HEK293 (cell line): Measurements from ENCODE around the gene C6orf47.

ENCODE experiments used
- EGR2 ChIP-seq: fragments of 450-650 bp; formaldehyde crosslinking; IDR thresholded peaks from 2 replicates; pipeline ENCODE4 v1.5.1; 2016; ENCODE audit warnings: low read depth, missing biosample characterization, missing genetic modification characterization
- GLIS1 ChIP-seq: fragments of 450-650 bp; formaldehyde crosslinking; IDR thresholded peaks from 2 replicates; pipeline ENCODE4 v1.5.1; 2016; ENCODE audit warnings: missing biosample characterization, missing genetic modification characterization
- GLIS2 ChIP-seq: fragments of 450-650 bp; formaldehyde crosslinking; IDR thresholded peaks from 2 replicates; pipeline ENCODE4 v1.5.1; 2016; ENCODE audit warnings: missing biosample characterization, missing genetic modification characterization
- HOXD13 ChIP-seq: sonication (generic); formaldehyde crosslinking; IDR thresholded peaks from 2 replicates; pipeline ENCODE4 v1.8.0; 2022; ENCODE audit warnings: missing genetic modification reagents, borderline replicate concordance
- KLF10 ChIP-seq: fragments of 450-650 bp; IDR thresholded peaks from 2 replicates; pipeline ENCODE4 v1.5.1; 2018; ENCODE audit warnings: missing biosample characterization, mild to moderate bottlenecking, missing genetic modification characterization
- KLF8 ChIP-seq: fragments of 450-650 bp; formaldehyde crosslinking; IDR thresholded peaks from 2 replicates; pipeline ENCODE4 v1.5.1; 2016; ENCODE audit warnings: missing biosample characterization, missing genetic modification characterization
- KLF9 ChIP-seq: fragments of 450-650 bp; formaldehyde crosslinking; IDR thresholded peaks from 2 replicates; pipeline ENCODE4 v1.5.1; 2016; ENCODE audit warnings: missing biosample characterization, missing genetic modification characterization, low read depth
- OSR2 ChIP-seq: fragments of 450-650 bp; formaldehyde crosslinking; IDR thresholded peaks from 2 replicates; pipeline ENCODE4 v1.5.1; 2016; ENCODE audit warnings: missing biosample characterization, missing genetic modification characterization
- REPIN1 ChIP-seq: fragments of 450-650 bp; formaldehyde crosslinking; IDR thresholded peaks from 2 replicates; pipeline ENCODE4 v1.5.1; 2017; ENCODE audit warnings: missing biosample characterization, missing genetic modification characterization, low read depth
- SP2 ChIP-seq: fragments of 450-650 bp; formaldehyde crosslinking; IDR thresholded peaks from 2 replicates; pipeline ENCODE4 v1.5.1; 2016; ENCODE audit warnings: missing biosample characterization, missing genetic modification characterization
- TRIM28 ChIP-seq: IDR thresholded peaks from 2 replicates; pipeline ENCODE4 v1.6.1; 2011; ENCODE audit warnings: low read length, control low read depth, borderline replicate concordance
- ZBTB17 ChIP-seq: fragments of 450-650 bp; formaldehyde crosslinking; IDR thresholded peaks from 2 replicates; pipeline ENCODE4 v1.5.1; 2016; ENCODE audit warnings: missing biosample characterization, missing genetic modification characterization
- ZBTB8A ChIP-seq: fragments of 450-650 bp; formaldehyde crosslinking; IDR thresholded peaks from 2 replicates; pipeline ENCODE4 v1.5.1; 2016; ENCODE audit warnings: missing biosample characterization, missing genetic modification characterization
- ZEB2 ChIP-seq: fragments of 450-650 bp; formaldehyde crosslinking; IDR thresholded peaks from 2 replicates; pipeline ENCODE4 v1.5.1; 2016; ENCODE audit warnings: missing biosample characterization, missing genetic modification characterization
- ZFHX2 ChIP-seq: fragments of 450-650 bp; formaldehyde crosslinking; conservative IDR thresholded peaks from 2 replicates; pipeline ENCODE4 v1.5.1; 2016; ENCODE audit warnings: missing biosample characterization, missing genetic modification characterization
- ZNF114 ChIP-seq: fragments of 450-650 bp; formaldehyde crosslinking; IDR thresholded peaks from 2 replicates; pipeline ENCODE4 v1.5.0; 2017; ENCODE audit warnings: missing biosample characterization, missing genetic modification characterization
- ZNF157 ChIP-seq: fragments of 450-650 bp; formaldehyde crosslinking; IDR thresholded peaks from 2 replicates; pipeline ENCODE4 v1.5.1; 2016; ENCODE audit warnings: missing biosample characterization, missing genetic modification characterization
- ZNF266 ChIP-seq: fragments of 450-650 bp; formaldehyde crosslinking; IDR thresholded peaks from 2 replicates; pipeline ENCODE4 v1.5.1; 2016; ENCODE audit warnings: missing biosample characterization, missing genetic modification characterization, low read depth
- ZNF274 ChIP-seq, 2 experiments: fragments of 200-500 bp in 1 of 2; fragments of 450-650 bp in 1 of 2; sonication (Bioruptor generic) in 1 of 2; formaldehyde crosslinking in 1 of 2; IDR thresholded peaks; 2 replicates each; pipeline versions ENCODE4 v1.5.1 to v1.6.1; 2014 to 2016; ENCODE audit warnings: borderline replicate concordance in 1 of 2, inconsistent platforms in 1 of 2, low read length in 1 of 2, missing biosample characterization in 1 of 2, missing genetic modification characterization in 1 of 2
- ZNF292 ChIP-seq: fragments of 450-650 bp; formaldehyde crosslinking; IDR thresholded peaks from 2 replicates; pipeline ENCODE4 v1.5.1; 2016; ENCODE audit warnings: low read depth, missing biosample characterization, missing genetic modification characterization, borderline replicate concordance
- ZNF37A ChIP-seq: fragments of 450-650 bp; IDR thresholded peaks from 2 replicates; pipeline ENCODE4 v1.5.1; 2018; ENCODE audit warnings: missing biosample characterization, missing genetic modification characterization
- ZNF394 ChIP-seq: fragments of 450-650 bp; formaldehyde crosslinking; IDR thresholded peaks from 2 replicates; pipeline ENCODE4 v1.5.1; 2016; ENCODE audit warnings: missing biosample characterization, missing genetic modification characterization, mild to moderate bottlenecking, moderate library complexity, borderline replicate concordance
- ZNF544 ChIP-seq: fragments of 450-650 bp; formaldehyde crosslinking; IDR thresholded peaks from 2 replicates; pipeline ENCODE4 v1.5.0; 2017; ENCODE audit warnings: missing biosample characterization, missing genetic modification characterization
- ZNF561 ChIP-seq: fragments of 450-650 bp; IDR thresholded peaks from 2 replicates; pipeline ENCODE4 v1.5.1; 2018; ENCODE audit warnings: missing biosample characterization, missing genetic modification characterization, borderline replicate concordance
- ZNF664 ChIP-seq: fragments of 450-650 bp; formaldehyde crosslinking; IDR thresholded peaks from 2 replicates; pipeline ENCODE4 v1.5.1; 2016; ENCODE audit warnings: missing biosample characterization, missing genetic modification characterization
- ZNF76 ChIP-seq: fragments of 450-650 bp; formaldehyde crosslinking; IDR thresholded peaks from 2 replicates; pipeline ENCODE4; 2016; ENCODE audit warnings: low read depth, missing biosample characterization, missing genetic modification characterization, borderline replicate concordance
- ZNF843 ChIP-seq: fragments of 450-650 bp; formaldehyde crosslinking; IDR thresholded peaks from 2 replicates; pipeline ENCODE4 v1.5.1; 2016; ENCODE audit warnings: missing biosample characterization, missing genetic modification characterization
- ZSCAN23 ChIP-seq: fragments of 450-650 bp; formaldehyde crosslinking; IDR thresholded peaks from 2 replicates; pipeline ENCODE4 v1.5.1; 2016; ENCODE audit warnings: missing biosample characterization, missing genetic modification characterization
- TF ChIP-seq, protein P1 (sequence below): fragments of 450-650 bp; formaldehyde crosslinking; conservative IDR thresholded peaks from 2 replicates; pipeline ENCODE4 v1.5.1; 2016; ENCODE audit warnings: low read depth, missing biosample characterization, missing genetic modification characterization
- TF ChIP-seq, protein P2 (sequence below): fragments of 450-650 bp; formaldehyde crosslinking; IDR thresholded peaks from 2 replicates; pipeline ENCODE4 v1.5.1; 2017; ENCODE audit warnings: missing biosample characterization, missing genetic modification characterization
- TF ChIP-seq, protein P3 (sequence below): sonication (generic); formaldehyde crosslinking; IDR thresholded peaks from 2 replicates; pipeline ENCODE4 v1.8.1; 2022; ENCODE audit warnings: mild to moderate bottlenecking, moderate library complexity, missing genetic modification reagents
- TF ChIP-seq, protein P4 (sequence below): fragments of 450-650 bp; formaldehyde crosslinking; IDR thresholded peaks from 2 replicates; pipeline ENCODE4 v1.5.1; 2017; ENCODE audit warnings: missing biosample characterization, missing genetic modification characterization

C6orf47 gene

DNA sequence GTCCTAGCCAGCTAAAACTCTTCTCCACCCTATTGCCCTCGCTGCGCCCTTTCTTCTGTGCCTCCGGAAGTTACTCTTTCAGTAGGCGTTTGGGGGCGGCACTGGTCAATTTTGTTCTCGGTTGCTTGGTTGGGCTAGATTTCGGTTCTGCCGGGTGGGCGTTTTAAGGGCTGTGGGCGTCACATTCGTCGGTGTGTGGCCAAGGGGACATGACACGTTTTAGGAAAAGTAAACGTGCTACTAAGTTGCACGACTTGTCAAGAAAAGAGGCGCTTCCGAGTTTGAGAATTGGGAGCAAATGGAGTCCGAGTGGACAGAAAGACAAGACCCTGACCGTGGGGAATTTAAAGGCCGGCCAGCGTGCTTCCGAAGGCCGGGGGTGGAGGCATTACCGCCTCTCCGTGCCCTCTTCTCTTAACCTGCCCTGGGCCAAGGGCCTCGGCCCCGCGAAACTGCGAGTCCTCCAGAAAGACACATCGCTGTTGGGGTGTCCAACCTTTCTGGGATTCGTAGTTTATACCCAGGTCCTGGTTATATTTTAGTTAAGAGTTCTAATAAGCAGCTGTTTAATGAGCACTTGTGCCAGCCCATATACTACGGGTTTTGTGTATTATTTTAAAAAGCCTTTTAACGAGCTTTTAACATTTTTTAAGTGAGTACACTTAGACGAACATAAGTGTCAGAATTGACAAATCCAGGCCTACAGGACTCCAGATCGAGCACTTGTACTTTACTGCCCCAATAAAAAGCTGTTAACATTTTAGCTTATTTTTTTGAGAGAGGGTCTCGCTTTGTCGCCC is 7.5 kb downstream of the C6orf47 start (continued):
- TF ChIP-seq, protein P1, sequence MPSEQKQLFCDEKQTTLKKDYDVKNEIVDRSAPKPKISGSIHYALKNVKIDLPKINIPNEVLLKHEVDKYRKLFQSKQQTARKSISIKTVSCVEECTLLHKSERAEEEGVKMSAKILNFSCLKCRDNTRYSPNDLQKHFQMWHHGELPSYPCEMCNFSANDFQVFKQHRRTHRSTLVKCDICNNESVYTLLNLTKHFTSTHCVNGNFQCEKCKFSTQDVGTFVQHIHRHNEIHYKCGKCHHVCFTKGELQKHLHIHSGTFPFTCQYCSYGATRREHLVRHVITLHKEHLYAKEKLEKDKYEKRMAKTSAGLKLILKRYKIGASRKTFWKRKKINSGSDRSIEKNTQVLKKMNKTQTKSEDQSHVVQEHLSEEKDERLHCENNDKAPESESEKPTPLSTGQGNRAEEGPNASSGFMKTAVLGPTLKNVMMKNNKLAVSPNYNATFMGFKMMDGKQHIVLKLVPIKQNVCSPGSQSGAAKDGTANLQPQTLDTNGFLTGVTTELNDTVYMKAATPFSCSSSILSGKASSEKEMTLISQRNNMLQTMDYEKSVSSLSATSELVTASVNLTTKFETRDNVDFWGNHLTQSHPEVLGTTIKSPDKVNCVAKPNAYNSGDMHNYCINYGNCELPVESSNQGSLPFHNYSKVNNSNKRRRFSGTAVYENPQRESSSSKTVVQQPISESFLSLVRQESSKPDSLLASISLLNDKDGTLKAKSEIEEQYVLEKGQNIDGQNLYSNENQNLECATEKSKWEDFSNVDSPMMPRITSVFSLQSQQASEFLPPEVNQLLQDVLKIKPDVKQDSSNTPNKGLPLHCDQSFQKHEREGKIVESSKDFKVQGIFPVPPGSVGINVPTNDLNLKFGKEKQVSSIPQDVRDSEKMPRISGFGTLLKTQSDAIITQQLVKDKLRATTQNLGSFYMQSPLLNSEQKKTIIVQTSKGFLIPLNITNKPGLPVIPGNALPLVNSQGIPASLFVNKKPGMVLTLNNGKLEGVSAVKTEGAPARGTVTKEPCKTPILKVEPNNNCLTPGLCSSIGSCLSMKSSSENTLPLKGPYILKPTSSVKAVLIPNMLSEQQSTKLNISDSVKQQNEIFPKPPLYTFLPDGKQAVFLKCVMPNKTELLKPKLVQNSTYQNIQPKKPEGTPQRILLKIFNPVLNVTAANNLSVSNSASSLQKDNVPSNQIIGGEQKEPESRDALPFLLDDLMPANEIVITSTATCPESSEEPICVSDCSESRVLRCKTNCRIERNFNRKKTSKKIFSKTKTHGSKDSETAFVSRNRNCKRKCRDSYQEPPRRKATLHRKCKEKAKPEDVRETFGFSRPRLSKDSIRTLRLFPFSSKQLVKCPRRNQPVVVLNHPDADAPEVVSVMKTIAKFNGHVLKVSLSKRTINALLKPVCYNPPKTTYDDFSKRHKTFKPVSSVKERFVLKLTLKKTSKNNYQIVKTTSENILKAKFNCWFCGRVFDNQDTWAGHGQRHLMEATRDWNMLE: 0 out of 2 replicates have a peak, but pooled peaks have one; percentile 59
- TF ChIP-seq TRIM28 (peak; percentile 77; the same call in 1 of the 2 replicates), ZNF157 (tag by site-specific recombination) (no peak), GLIS2 (tag by site-specific recombination) (no peak), ZNF37A (tag by site-specific recombination) (no peak), GLIS1 (tag by site-specific recombination) (no peak), KLF10 (tag by site-specific recombination) (0 out of 2 replicates have a peak, but pooled peaks have one; percentile 7), ZNF394 (tag by site-specific recombination) (0 out of 2 replicates have a peak, but pooled peaks have one; percentile 7), KLF8 (tag by site-specific recombination) (peak; percentile 78; the same call in 1 of the 2 replicates), ZNF664 (tag by site-specific recombination) (no peak), KLF9 (tag by site-specific recombination) (peak; percentile 55), ZNF266 (tag by site-specific recombination) (no peak; the same call in 1 of the 2 replicates), ZNF76 (tag by site-specific recombination) (0 out of 2 replicates have a peak, but pooled peaks have one; percentile 33), ZEB2 (tag by site-specific recombination) (no peak), ZFHX2 (peak; percentile 99), HOXD13 (no peak), ZBTB8A (tag by site-specific recombination) (peak; percentile 100), ZSCAN23 (tag by site-specific recombination) (no peak), ZNF544 (tag by site-specific recombination) (no peak), ZNF292 (tag by site-specific recombination) (no peak), SP2 (peak; percentile 96), ZNF843 (tag by site-specific recombination) (no peak), OSR2 (tag by site-specific recombination) (no peak), REPIN1 (no peak), ZNF561 (0 out of 2 replicates have a peak, but pooled peaks have one; percentile 4), ZBTB17 (no peak; the same call in 1 of the 2 replicates), ZNF114 (no peak), ZNF274 (IDR thresholded peaks at IDR 0.05; ENCODE audit: low read length) (no peak), ZNF274 (tag by site-specific recombination; IDR thresholded peaks at IDR 0.05; ENCODE audit: borderline replicate concordance) (no peak), EGR2 (tag by site-specific recombination) (peak; percentile 98)
- TF ChIP-seq, protein P2, sequence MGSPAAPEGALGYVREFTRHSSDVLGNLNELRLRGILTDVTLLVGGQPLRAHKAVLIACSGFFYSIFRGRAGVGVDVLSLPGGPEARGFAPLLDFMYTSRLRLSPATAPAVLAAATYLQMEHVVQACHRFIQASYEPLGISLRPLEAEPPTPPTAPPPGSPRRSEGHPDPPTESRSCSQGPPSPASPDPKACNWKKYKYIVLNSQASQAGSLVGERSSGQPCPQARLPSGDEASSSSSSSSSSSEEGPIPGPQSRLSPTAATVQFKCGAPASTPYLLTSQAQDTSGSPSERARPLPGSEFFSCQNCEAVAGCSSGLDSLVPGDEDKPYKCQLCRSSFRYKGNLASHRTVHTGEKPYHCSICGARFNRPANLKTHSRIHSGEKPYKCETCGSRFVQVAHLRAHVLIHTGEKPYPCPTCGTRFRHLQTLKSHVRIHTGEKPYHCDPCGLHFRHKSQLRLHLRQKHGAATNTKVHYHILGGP (tag by site-specific recombination): no peak
- TF ChIP-seq, protein P3, sequence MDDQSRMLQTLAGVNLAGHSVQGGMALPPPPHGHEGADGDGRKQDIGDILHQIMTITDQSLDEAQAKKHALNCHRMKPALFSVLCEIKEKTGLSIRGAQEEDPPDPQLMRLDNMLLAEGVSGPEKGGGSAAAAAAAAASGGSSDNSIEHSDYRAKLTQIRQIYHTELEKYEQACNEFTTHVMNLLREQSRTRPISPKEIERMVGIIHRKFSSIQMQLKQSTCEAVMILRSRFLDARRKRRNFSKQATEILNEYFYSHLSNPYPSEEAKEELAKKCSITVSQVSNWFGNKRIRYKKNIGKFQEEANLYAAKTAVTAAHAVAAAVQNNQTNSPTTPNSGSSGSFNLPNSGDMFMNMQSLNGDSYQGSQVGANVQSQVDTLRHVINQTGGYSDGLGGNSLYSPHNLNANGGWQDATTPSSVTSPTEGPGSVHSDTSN (CRISPR knock-in tag): no peak
- TF ChIP-seq, protein P4, sequence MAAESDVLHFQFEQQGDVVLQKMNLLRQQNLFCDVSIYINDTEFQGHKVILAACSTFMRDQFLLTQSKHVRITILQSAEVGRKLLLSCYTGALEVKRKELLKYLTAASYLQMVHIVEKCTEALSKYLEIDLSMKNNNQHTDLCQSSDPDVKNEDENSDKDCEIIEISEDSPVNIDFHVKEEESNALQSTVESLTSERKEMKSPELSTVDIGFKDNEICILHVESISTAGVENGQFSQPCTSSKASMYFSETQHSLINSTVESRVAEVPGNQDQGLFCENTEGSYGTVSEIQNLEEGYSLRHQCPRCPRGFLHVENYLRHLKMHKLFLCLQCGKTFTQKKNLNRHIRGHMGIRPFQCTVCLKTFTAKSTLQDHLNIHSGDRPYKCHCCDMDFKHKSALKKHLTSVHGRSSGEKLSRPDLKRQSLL (tag by site-specific recombination): no peak
